Fibroblast of lung (primary cell): ENCODE results near the gene IL17REL.

Source experiments
- CTCF ChIP-seq, 2 donors: IDR thresholded peaks in 1 of 2; conservative IDR thresholded peaks in 1 of 2; 1 replicate in 1 of 2; 2 replicates in 1 of 2; pipeline ENCODE4 v1.5.1; 2011 to 2012; ENCODE audit warnings: low read length in 2 of 2, control low read depth in 1 of 2, inconsistent platforms in 1 of 2, low read depth in 1 of 2, mild to moderate bottlenecking in 1 of 2
- EZH2 ChIP-seq: IDR thresholded peaks from 2 replicates; pipeline ENCODE4 v1.5.1; 2012; ENCODE audit warnings: low read length, control low read depth, mild to moderate bottlenecking; ENCODE audit errors: missing control alignments

GRCh38 chr22:50002791-50003190 lies 9.8 kb downstream of the IL17REL start:
- TF ChIP-seq CTCF (conservative IDR thresholded peaks at IDR 0.05 in 1 of 2, IDR thresholded peaks at IDR 0.05 in 1 of 2; ENCODE audit: low read depth in 1 of 2, low read length in 2 of 2) (no peak), EZH2 (no peak)
